Keratinocyte (primary cell): Measurements from ENCODE around the gene MINPP1. TPM values are rescaled to one million over a fixed set of nuclear protein-coding genes. Genes with fewer than 3 reads are reported as not detected.

Experiments used
- DNase-seq: peaks from one replicate; pipeline ENCODE4 v3.0.0-alpha.2; 2011; ENCODE audit warnings: low read depth, missing footprints, low spot score
- FAIRE-seq: peaks from 2 replicates; lab custom pipeline; 2011; peaks lifted over from hg19 to GRCh38; lab: Jason Lieb, UNC
- H2AFZ ChIP-seq: 2 replicates; pipeline ENCODE4 v1.6.0; 2012; ENCODE audit warnings: low read length, control low read depth, inconsistent platforms; ENCODE audit not compliant: control insufficient read depth
- H3K27ac ChIP-seq: 2 replicates; pipeline ENCODE4 v1.5.1; 2011; ENCODE audit warnings: low read length; ENCODE audit not compliant: control insufficient read depth, insufficient read depth
- H3K27me3 ChIP-seq: 3 replicates; pipeline ENCODE4 v1.6.0; 2011; ENCODE audit warnings: low read length; ENCODE audit not compliant: control insufficient read depth, insufficient read depth; ENCODE audit errors: extremely low read depth
- H3K36me3 ChIP-seq, 2 experiments: 2 replicates in 1 of 2; 3 replicates in 1 of 2; pipeline ENCODE4 v1.5.1; 2011; ENCODE audit warnings: low read length in 2 of 2, mild to moderate bottlenecking in 1 of 2; ENCODE audit not compliant: control insufficient read depth in 2 of 2, insufficient read depth in 2 of 2; ENCODE audit errors: extremely low read depth in 1 of 2
- H3K4me1 ChIP-seq: 3 replicates; pipeline ENCODE4 v1.5.1; 2011; ENCODE audit warnings: low read length; ENCODE audit not compliant: control insufficient read depth, insufficient read depth; ENCODE audit errors: extremely low read depth
- H3K4me2 ChIP-seq: 3 replicates; pipeline ENCODE4 v1.6.0; 2011; ENCODE audit warnings: low read depth, low read length; ENCODE audit not compliant: control insufficient read depth, insufficient read depth; ENCODE audit errors: extremely low read depth
- H3K4me3 ChIP-seq, 3 experiments: fragments of 200-600 bp in 1 of 3; sonication (generic) in 1 of 3; 2 replicates in 2 of 3; 3 replicates in 1 of 3; pipeline ENCODE4 v1.5.1; 2011 to 2016; ENCODE audit warnings: low read length in 3 of 3, mild to moderate bottlenecking in 3 of 3, control low read depth in 2 of 3, inconsistent platforms in 1 of 3, low read depth in 1 of 3, mixed read lengths in 1 of 3, mixed run types in 1 of 3, moderate library complexity in 1 of 3; ENCODE audit not compliant: control insufficient read depth in 2 of 3, insufficient read depth in 2 of 3; ENCODE audit errors: extremely low read depth in 1 of 3
- H3K79me2 ChIP-seq: 2 replicates; pipeline ENCODE4 v1.6.0; 2012; ENCODE audit warnings: low read length; ENCODE audit not compliant: control insufficient read depth, insufficient read depth
- H3K9ac ChIP-seq: 3 replicates; pipeline ENCODE4 v1.6.0; 2011; ENCODE audit warnings: low read length; ENCODE audit not compliant: control insufficient read depth, insufficient read depth; ENCODE audit errors: extremely low read depth
- H3K9me1 ChIP-seq: 3 replicates; pipeline ENCODE4 v1.6.0; 2011; ENCODE audit warnings: low read length; ENCODE audit not compliant: control insufficient read depth, insufficient read depth; ENCODE audit errors: extremely low read depth
- H3K9me3 ChIP-seq: 2 replicates; pipeline ENCODE4 v1.5.1; 2012; ENCODE audit warnings: low read depth, low read length; ENCODE audit not compliant: control insufficient read depth
- H4K20me1 ChIP-seq: 3 replicates; pipeline ENCODE4 v1.6.0; 2011; ENCODE audit warnings: low read length; ENCODE audit not compliant: control insufficient read depth, insufficient read depth; ENCODE audit errors: extremely low read depth
- EZH2 ChIP-seq: IDR thresholded peaks from one replicate; pipeline ENCODE4 v1.6.1; 2012; ENCODE audit warnings: inconsistent platforms, mild to moderate bottlenecking, low read length, moderate library complexity
- dilution Hi-C: fragments of 300-500 bp; cut with MboI; formaldehyde crosslinking; loops from one replicate; pipeline ENCODE4 v1.7.0; 2020; ENCODE audit warnings: low sequenced_read_pairs; ENCODE audit not compliant: extremely low pct_ligation_motif_present
- polyA plus RNA-seq, 5 experiments: library from polyadenylated mRNA; depleted of rRNA in 3 of 5; stranded (reverse) in 3 of 5; stranded (forward) in 1 of 5; unstranded in 1 of 5; fragments of >200 nt; gene quantifications; 1 replicate in 1 of 5; 2 replicates in 3 of 5; 3 replicates in 1 of 5; pipeline versions ENCODE4 v1.2.1 to v1.2.3, GENCODE V29; 2011 to 2012; ENCODE audit warnings: missing spikeins in 2 of 5, low read depth in 1 of 5, low replicate concordance in 1 of 5
- TF ChIP-seq, protein P1 (sequence below), 3 experiments: IDR thresholded peaks in 1 of 3; conservative IDR thresholded peaks in 1 of 3; optimal IDR thresholded peaks in 1 of 3; 2 replicates in 2 of 3; 3 replicates in 1 of 3; pipeline versions ENCODE3 to v1.5.1; 2011; ENCODE audit warnings: low read length in 3 of 3, mild to moderate bottlenecking in 3 of 3, moderate library complexity in 2 of 3, control low read depth in 1 of 3, inconsistent platforms in 1 of 3; ENCODE audit not compliant: insufficient read depth in 2 of 3; ENCODE audit errors: extremely low read depth in 1 of 3

The MINPP1 gene
- polyA plus RNA-seq, 1 donor (not counting 4 experiments of a cell fraction or from before 2014, with no cell fraction given) = 17.7 TPM

DNA sequence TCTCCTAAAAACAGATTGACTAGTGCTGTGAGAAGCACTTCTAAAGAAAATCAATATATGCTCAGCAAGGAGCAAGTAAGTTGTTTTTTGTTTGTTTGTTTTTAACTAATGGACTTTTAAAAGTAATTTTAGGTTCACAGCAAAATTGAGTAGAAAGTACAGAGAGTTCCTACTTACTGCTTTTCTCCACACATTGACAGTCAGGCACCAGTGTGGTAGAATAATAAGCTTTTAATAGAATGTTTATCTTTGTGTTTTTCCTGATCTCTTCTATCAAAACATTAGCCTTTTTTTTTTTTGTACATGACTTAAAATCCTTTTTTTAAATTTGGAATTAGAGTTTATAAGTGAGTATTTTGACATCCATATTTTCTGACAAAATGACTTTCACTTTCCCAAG, 28.0 kb downstream of the MINPP1 start:
- no peak overlapping the region for H3K4me3 ChIP-seq
- peaks cover 0 to 1% of the 10 kb centered on the region in 2 experiments for H3K36me3 ChIP-seq
- no peaks in the 10 kb centered on the region for H3K9me3 ChIP-seq
- TF ChIP-seq, protein P1, sequence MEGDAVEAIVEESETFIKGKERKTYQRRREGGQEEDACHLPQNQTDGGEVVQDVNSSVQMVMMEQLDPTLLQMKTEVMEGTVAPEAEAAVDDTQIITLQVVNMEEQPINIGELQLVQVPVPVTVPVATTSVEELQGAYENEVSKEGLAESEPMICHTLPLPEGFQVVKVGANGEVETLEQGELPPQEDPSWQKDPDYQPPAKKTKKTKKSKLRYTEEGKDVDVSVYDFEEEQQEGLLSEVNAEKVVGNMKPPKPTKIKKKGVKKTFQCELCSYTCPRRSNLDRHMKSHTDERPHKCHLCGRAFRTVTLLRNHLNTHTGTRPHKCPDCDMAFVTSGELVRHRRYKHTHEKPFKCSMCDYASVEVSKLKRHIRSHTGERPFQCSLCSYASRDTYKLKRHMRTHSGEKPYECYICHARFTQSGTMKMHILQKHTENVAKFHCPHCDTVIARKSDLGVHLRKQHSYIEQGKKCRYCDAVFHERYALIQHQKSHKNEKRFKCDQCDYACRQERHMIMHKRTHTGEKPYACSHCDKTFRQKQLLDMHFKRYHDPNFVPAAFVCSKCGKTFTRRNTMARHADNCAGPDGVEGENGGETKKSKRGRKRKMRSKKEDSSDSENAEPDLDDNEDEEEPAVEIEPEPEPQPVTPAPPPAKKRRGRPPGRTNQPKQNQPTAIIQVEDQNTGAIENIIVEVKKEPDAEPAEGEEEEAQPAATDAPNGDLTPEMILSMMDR (optimal IDR thresholded peaks at IDR 0.05 in 1 of 3, IDR thresholded peaks at IDR 0.05 in 1 of 3, conservative IDR thresholded peaks at IDR 0.05 in 1 of 3; ENCODE audit: extremely low read depth in 1 of 3, insufficient read depth in 2 of 3, low read length in 3 of 3) = no peak
- TF ChIP-seq EZH2 = no peak
- no peaks in the 10 kb centered on the region for H3K9me1 ChIP-seq
- DNase-seq (no peak), FAIRE-seq (no peak)
- dilution Hi-C loops = no loop called here
- no peak overlapping the region for H3K4me2 ChIP-seq
- H2AFZ ChIP-seq = no peak overlapping the region
- H4K20me1 ChIP-seq = no peaks in the 10 kb centered on the region
- no peak overlapping the region for H3K27ac ChIP-seq
- no peaks in the 10 kb centered on the region for H3K79me2 ChIP-seq
- H3K9ac ChIP-seq = no peak overlapping the region
- H3K4me1 ChIP-seq = no peaks in the 10 kb centered on the region
- no peaks in the 10 kb centered on the region for H3K27me3 ChIP-seq

DNA sequence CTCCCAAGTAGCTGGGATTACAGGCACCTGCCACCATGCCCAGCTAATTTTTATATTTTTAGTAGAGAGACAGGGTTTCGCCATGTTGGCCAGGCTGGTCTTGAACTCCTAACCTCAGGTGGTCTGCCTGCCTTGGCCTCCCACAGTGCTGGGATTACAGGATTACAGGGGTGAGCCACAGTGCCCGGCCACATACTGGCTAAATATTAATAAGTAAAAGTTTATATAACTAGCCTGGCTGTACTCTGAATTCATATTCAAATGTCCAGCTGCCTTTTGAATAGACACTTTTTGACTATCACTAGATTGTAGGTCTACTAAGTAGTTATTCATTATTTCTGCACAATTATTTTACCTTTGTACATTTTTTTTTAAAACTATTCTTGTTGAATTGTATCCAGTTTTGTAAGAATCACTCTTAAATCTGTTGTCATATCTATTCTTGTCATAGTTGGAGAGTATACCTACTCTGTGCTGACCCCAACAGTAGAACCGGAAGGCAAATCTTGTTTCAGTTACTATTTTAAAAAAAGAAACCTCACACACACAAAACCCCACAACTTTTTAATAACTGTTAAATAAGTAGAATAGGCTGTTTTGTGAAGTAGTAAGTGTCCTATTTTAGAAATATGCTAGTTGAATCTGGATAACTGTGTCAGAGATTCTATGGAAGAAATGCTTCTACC, 29.6 kb downstream of the MINPP1 start:
- no peak overlapping the region for H3K9ac ChIP-seq
- DNase-seq (no peak), FAIRE-seq (no peak)
- dilution Hi-C loops = no loop called here
- H3K27ac ChIP-seq = no peak overlapping the region
- H3K4me2 ChIP-seq = no peak overlapping the region
- H2AFZ ChIP-seq = no peak overlapping the region
- H3K36me3 ChIP-seq = peaks cover 0 to 1% of the 10 kb centered on the region in 2 experiments
- H3K4me1 ChIP-seq = no peaks in the 10 kb centered on the region
- H3K9me3 ChIP-seq = no peaks in the 10 kb centered on the region
- TF ChIP-seq EZH2 = no peak
- TF ChIP-seq, protein P1 (optimal IDR thresholded peaks at IDR 0.05 in 1 of 3, IDR thresholded peaks at IDR 0.05 in 1 of 3, conservative IDR thresholded peaks at IDR 0.05 in 1 of 3; ENCODE audit: extremely low read depth in 1 of 3, insufficient read depth in 2 of 3, low read length in 3 of 3) = no peak
- H3K4me3 ChIP-seq = no peak overlapping the region
- no peaks in the 10 kb centered on the region for H3K79me2 ChIP-seq
- H3K9me1 ChIP-seq = no peaks in the 10 kb centered on the region
- H3K27me3 ChIP-seq = no peaks in the 10 kb centered on the region
- no peaks in the 10 kb centered on the region for H4K20me1 ChIP-seq
